C4-2B (cell line): ENCODE measurements around the gene LTB4R2.

ENCODE experiments used
- H3K27ac ChIP-seq: fragments of 450-650 bp; 2 replicates; pipeline ENCODE4 v1.5.1; 2017
- ZFX ChIP-seq: fragments of 450-650 bp; IDR thresholded peaks from 2 replicates; pipeline ENCODE4 v1.6.1; 2017
- TF ChIP-seq, protein P1 (sequence below): fragments of 450-650 bp; conservative IDR thresholded peaks from 2 replicates; pipeline ENCODE4 v1.5.1; 2017; ENCODE audit warnings: mild to moderate bottlenecking

LTB4R2 gene

GRCh38 chr14:24307156-24307574, 2.8 kb upstream of the LTB4R2 start:
- TF ChIP-seq, protein P1, sequence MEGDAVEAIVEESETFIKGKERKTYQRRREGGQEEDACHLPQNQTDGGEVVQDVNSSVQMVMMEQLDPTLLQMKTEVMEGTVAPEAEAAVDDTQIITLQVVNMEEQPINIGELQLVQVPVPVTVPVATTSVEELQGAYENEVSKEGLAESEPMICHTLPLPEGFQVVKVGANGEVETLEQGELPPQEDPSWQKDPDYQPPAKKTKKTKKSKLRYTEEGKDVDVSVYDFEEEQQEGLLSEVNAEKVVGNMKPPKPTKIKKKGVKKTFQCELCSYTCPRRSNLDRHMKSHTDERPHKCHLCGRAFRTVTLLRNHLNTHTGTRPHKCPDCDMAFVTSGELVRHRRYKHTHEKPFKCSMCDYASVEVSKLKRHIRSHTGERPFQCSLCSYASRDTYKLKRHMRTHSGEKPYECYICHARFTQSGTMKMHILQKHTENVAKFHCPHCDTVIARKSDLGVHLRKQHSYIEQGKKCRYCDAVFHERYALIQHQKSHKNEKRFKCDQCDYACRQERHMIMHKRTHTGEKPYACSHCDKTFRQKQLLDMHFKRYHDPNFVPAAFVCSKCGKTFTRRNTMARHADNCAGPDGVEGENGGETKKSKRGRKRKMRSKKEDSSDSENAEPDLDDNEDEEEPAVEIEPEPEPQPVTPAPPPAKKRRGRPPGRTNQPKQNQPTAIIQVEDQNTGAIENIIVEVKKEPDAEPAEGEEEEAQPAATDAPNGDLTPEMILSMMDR = no peak
- TF ChIP-seq ZFX = no peak
- no peak overlapping the region for H3K27ac ChIP-seq

- no peak for TF ChIP-seq ZFX
- TF ChIP-seq, protein P1 = peak; percentile 94
- no peak within 1 kb of the TSS for H3K27ac ChIP-seq
These were observed 2.2 kb upstream of the LTB4R2 start, which contains the start of gene CIDEB for GRCh38 chr14:24307575-24308341. CIDEB (minus strand) TSS chr14:24307977; CDS start chr14:24307858, 119 bp downstream.

GRCh38 chr14:24308342-24309124, 1.4 kb upstream of the LTB4R2 start:
- H3K27ac ChIP-seq = no peak overlapping the region
- no peak for TF ChIP-seq ZFX
- TF ChIP-seq, protein P1 = peak; percentile 78

GRCh38 chr14:24310265-24310645, 315 bp downstream of the LTB4R2 start:
- H3K27ac ChIP-seq = peak overlapping the region; percentile 76
- no peak for TF ChIP-seq ZFX
- TF ChIP-seq, protein P1 = no peak

DNA sequence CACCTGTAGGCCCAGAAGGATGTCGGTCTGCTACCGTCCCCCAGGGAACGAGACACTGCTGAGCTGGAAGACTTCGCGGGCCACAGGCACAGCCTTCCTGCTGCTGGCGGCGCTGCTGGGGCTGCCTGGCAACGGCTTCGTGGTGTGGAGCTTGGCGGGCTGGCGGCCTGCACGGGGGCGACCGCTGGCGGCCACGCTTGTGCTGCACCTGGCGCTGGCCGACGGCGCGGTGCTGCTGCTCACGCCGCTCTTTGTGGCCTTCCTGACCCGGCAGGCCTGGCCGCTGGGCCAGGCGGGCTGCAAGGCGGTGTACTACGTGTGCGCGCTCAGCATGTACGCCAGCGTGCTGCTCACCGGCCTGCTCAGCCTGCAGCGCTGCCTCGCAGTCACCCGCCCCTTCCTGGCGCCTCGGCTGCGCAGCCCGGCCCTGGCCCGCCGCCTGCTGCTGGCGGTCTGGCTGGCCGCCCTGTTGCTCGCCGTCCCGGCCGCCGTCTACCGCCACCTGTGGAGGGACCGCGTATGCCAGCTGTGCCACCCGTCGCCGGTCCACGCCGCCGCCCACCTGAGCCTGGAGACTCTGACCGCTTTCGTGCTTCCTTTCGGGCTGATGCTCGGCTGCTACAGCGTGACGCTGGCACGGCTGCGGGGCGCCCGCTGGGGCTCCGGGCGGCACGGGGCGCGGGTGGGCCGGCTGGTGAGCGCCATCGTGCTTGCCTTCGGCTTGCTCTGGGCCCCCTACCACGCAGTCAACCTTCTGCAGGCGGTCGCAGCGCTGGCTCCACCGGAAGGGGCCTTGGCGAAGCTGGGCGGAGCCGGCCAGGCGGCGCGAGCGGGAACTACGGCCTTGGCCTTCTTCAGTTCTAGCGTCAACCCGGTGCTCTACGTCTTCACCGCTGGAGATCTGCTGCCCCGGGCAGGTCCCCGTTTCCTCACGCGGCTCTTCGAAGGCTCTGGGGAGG, 985 bp downstream of the LTB4R2 start, which contains the start of gene LTB4R:
Gene LTB4R, plus strand, starts transcription at position 857 of the 959 bp plus-strand sequence. CDS start 4,150 bp downstream, outside the sequence.
- H3K27ac ChIP-seq = peak within 1 kb of the TSS; percentile 76
- TF ChIP-seq, protein P1 = peak; percentile 80
- TF ChIP-seq ZFX = peak; percentile 82

DNA sequence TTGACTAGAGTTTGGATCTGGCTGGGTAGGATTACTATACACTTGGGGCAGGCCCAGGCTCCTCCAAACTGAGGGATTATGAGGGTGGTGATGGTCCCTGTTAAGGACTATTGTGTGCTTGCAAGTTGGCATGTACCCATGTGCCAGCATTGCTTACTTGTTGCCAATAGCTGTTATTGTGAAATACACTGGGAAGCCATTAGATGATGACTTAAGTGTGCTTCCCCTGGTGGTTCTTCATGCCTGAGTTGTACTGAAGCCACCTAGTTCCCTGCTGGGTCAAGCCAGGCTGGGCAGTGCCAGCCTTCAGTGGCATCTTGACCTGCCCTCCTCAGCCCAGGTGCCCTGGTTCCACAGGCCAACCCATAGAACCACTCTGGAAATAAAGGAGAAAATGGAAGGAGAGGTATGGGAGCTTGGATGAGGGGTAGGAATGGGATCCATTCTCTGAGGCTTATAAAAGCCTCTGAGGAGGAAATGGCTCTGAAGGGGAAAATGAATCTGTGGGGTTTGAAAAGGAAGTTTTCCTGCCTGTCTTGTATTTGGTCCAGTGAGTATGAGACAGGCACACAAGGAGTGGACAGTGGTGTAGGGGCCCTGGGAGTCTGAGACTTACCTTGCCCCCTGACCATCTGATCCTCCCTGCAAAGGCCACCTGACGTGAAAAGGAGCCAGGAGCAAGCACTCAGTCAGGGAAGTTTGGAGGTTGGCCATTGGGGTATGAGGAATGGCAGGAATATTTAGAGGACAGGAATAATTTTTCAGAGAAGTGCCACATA, 2.1 kb downstream of the LTB4R2 start:
- no peak overlapping the region for H3K27ac ChIP-seq
- TF ChIP-seq, protein P1 = no peak
- TF ChIP-seq ZFX = no peak
